Measurements from ENCODE around the gene PELI2.

The PELI2 gene

GRCh38 chr14:56205881-56206280 lies 87.7 kb downstream of the PELI2 start:
- Histone ChIP-seq H3F3A (ENCODE audit: insufficient read depth) (no peaks in the 10 kb centered on the region), H4K20me1 (ENCODE audit: low read depth, low read length) (no peaks in the 10 kb centered on the region), H3K9me2 (replicated peaks; ENCODE audit: insufficient read depth, low read length) (no peaks in the 10 kb centered on the region), H3K27me3 (ENCODE audit: low read length) (no peaks in the 10 kb centered on the region), H3K4me2 (ENCODE audit: low read depth, low read length, poor library complexity, severe bottlenecking) (no peak overlapping the region), H2AFZ (ENCODE audit: low read depth, low read length, severe bottlenecking) (no peak overlapping the region), H3K36me3 (ENCODE audit: low read length) (no peaks in the 10 kb centered on the region), H3K4me3 (ENCODE audit: insufficient read depth, low read length, poor library complexity, severe bottlenecking) (no peak overlapping the region), H3K79me2 (ENCODE audit: insufficient read depth, low read length) (no peaks in the 10 kb centered on the region), H3K9ac (ENCODE audit: low read length) (no peak overlapping the region), H3K9me3 (ENCODE audit: insufficient read depth, low read length) (no peaks in the 10 kb centered on the region), H3K27ac (ENCODE audit: low read depth, low read length) (no peak overlapping the region)
- TF ChIP-seq EZH2phosphoT487 (conservative IDR thresholded peaks at IDR 0.05; ENCODE audit: low read length) (no peak), CTCF (IDR thresholded peaks at IDR 0.05; ENCODE audit: insufficient read depth, low read length, poor library complexity, severe bottlenecking) (no peak)

GRCh38 chr14:56206596-56206995 lies 88.4 kb downstream of the PELI2 start:
- H3K4me3 ChIP-seq (ENCODE audit: insufficient read depth, low read length, poor library complexity, severe bottlenecking) = no peak overlapping the region
- H3F3A ChIP-seq (ENCODE audit: insufficient read depth) = no peaks in the 10 kb centered on the region
- H3K79me2 ChIP-seq (ENCODE audit: insufficient read depth, low read length) = no peaks in the 10 kb centered on the region
- H3K9ac ChIP-seq (ENCODE audit: low read length) = no peak overlapping the region
- H3K27me3 ChIP-seq (ENCODE audit: low read length) = no peaks in the 10 kb centered on the region
- no peaks in the 10 kb centered on the region for H3K9me3 ChIP-seq (ENCODE audit: insufficient read depth, low read length)
- no peak overlapping the region for H3K4me2 ChIP-seq (ENCODE audit: low read depth, low read length, poor library complexity, severe bottlenecking)
- no peak overlapping the region for H3K27ac ChIP-seq (ENCODE audit: low read depth, low read length)
- no peaks in the 10 kb centered on the region for H3K36me3 ChIP-seq (ENCODE audit: low read length)
- H2AFZ ChIP-seq (ENCODE audit: low read depth, low read length, severe bottlenecking) = no peak overlapping the region
- H4K20me1 ChIP-seq (ENCODE audit: low read depth, low read length) = no peaks in the 10 kb centered on the region
- TF ChIP-seq EZH2phosphoT487 (conservative IDR thresholded peaks at IDR 0.05; ENCODE audit: low read length) (no peak), CTCF (IDR thresholded peaks at IDR 0.05; ENCODE audit: insufficient read depth, low read length, poor library complexity, severe bottlenecking) (no peak)
- no peaks in the 10 kb centered on the region for H3K9me2 ChIP-seq (replicated peaks; ENCODE audit: insufficient read depth, low read length)

GRCh38 chr14:56207626-56208292 lies 89.5 kb downstream of the PELI2 start:
- no peaks in the 10 kb centered on the region for H3K36me3 ChIP-seq (ENCODE audit: low read length)
- no peaks in the 10 kb centered on the region for H3K79me2 ChIP-seq (ENCODE audit: insufficient read depth, low read length)
- no peaks in the 10 kb centered on the region for H3F3A ChIP-seq (ENCODE audit: insufficient read depth)

More at GRCh38 chr14:56207626-56208292, 89.5 kb downstream of the PELI2 start:
- no peak overlapping the region for H3K27ac ChIP-seq (ENCODE audit: low read depth, low read length)
- H4K20me1 ChIP-seq (ENCODE audit: low read depth, low read length) = no peaks in the 10 kb centered on the region
- no peak overlapping the region for H3K4me3 ChIP-seq (ENCODE audit: insufficient read depth, low read length, poor library complexity, severe bottlenecking)
- H3K9me3 ChIP-seq (ENCODE audit: insufficient read depth, low read length) = no peaks in the 10 kb centered on the region
- H3K4me2 ChIP-seq (ENCODE audit: low read depth, low read length, poor library complexity, severe bottlenecking) = no peak overlapping the region
- H2AFZ ChIP-seq (ENCODE audit: low read depth, low read length, severe bottlenecking) = no peak overlapping the region
- no peak for TF ChIP-seq CTCF (IDR thresholded peaks at IDR 0.05; ENCODE audit: insufficient read depth, low read length, poor library complexity, severe bottlenecking)
- TF ChIP-seq EZH2phosphoT487 (conservative IDR thresholded peaks at IDR 0.05; ENCODE audit: low read length) = no peak
- no peaks in the 10 kb centered on the region for H3K27me3 ChIP-seq (ENCODE audit: low read length)
- no peak overlapping the region for H3K9ac ChIP-seq (ENCODE audit: low read length)
- no peaks in the 10 kb centered on the region for H3K9me2 ChIP-seq (replicated peaks; ENCODE audit: insufficient read depth, low read length)

Data from SU-DHL-6 (cell line).